OCI-LY1 (cell line): ENCODE measurements around the gene SPANXD.

Experiments
- CTCF ChIP-seq: fragments of 200-600 bp; sonication (generic), shearing (Covaris generic); IDR thresholded peaks from 2 replicates; pipeline ENCODE4 v1.5.1; 2017; ENCODE audit warnings: mild to moderate bottlenecking, antibody characterized with exemption, low read length, moderate library complexity, mixed read lengths
- EZH2 ChIP-seq: fragments of 200-600 bp; sonication (generic), shearing (Covaris generic); IDR thresholded peaks from 2 replicates; pipeline ENCODE4 v1.8.0; 2017; ENCODE audit warnings: borderline replicate concordance, mixed run types, mild to moderate bottlenecking, antibody characterized with exemption, low read length, moderate library complexity, mixed read lengths

- TF ChIP-seq CTCF: no peak
- no peak for TF ChIP-seq EZH2
These were observed 44.1 kb upstream of the SPANXD start for GRCh38 chrX:141742666-141743065.
